Measurements from ENCODE around the gene ZFP42. TPM values are rescaled to one million over a fixed set of nuclear protein-coding genes. Genes with fewer than 3 reads are reported as not detected.

ZFP42 gene
- not detected for polyA plus RNA-seq (2012; ENCODE audit: insufficient read depth, insufficient read length, low read depth)

DNA sequence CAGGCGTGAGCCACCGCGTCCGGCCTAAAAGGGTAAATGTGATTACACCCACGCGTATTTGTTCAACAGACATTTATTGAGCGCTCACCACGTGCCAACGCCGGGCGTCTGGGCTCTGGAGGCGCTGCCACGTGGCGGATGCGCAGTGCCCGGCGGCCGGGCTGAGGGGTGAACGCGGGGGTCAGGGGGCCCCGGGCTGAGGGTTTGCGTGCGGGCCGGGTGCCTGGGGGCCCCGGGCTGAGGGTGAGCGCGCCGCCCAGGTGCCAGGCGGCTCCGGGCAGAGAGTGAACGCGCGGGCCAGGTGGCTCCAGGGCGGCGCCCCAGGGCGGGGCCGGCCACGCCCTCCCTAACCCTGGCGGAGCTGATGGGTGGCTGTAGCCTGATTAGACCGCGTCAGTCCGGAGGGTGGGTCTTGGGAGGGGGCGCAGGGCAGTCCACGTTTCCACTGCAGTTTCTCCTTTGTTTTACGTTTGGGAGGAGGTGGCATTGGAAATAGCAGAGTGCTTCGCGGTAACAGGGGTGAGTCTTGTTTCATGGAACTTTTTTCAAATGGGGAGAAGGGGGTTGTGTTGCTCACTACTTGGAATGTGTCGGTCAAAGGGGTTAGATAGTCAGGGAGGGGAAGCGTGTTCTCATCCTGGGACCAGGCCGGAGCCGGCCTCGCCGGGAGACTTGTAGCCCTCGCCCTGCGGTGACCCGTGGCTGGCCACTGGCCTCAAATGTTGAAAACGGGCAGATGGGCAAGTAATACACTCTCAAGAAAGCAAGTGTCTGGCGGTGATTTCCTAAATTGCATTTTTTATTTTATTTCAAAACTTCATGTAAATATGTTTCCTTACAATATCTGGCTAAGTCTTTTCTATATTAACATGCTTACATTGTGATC, at the start of gene ZFP42:
ZFP42 (plus strand) TSS at position 450 of the 886 bp plus-strand sequence. CDS start 7,037 bp downstream, outside the sequence.
- no peaks in the 10 kb centered on the region for H3K27me3 ChIP-seq
- TF ChIP-seq, protein P1, sequence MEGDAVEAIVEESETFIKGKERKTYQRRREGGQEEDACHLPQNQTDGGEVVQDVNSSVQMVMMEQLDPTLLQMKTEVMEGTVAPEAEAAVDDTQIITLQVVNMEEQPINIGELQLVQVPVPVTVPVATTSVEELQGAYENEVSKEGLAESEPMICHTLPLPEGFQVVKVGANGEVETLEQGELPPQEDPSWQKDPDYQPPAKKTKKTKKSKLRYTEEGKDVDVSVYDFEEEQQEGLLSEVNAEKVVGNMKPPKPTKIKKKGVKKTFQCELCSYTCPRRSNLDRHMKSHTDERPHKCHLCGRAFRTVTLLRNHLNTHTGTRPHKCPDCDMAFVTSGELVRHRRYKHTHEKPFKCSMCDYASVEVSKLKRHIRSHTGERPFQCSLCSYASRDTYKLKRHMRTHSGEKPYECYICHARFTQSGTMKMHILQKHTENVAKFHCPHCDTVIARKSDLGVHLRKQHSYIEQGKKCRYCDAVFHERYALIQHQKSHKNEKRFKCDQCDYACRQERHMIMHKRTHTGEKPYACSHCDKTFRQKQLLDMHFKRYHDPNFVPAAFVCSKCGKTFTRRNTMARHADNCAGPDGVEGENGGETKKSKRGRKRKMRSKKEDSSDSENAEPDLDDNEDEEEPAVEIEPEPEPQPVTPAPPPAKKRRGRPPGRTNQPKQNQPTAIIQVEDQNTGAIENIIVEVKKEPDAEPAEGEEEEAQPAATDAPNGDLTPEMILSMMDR (IDR thresholded peaks at IDR 0.05; ENCODE audit: low read depth, low read length) = no peak
- no peak within 1 kb of the TSS for H3K4me3 ChIP-seq (ENCODE audit: low read depth, low read length)
- no peak for DNase-seq
- no peaks in the 10 kb centered on the region for H3K9me3 ChIP-seq
- H3K4me1 ChIP-seq = no peaks in the 10 kb centered on the region
- no peaks in the 10 kb centered on the region for H3K36me3 ChIP-seq

DNA sequence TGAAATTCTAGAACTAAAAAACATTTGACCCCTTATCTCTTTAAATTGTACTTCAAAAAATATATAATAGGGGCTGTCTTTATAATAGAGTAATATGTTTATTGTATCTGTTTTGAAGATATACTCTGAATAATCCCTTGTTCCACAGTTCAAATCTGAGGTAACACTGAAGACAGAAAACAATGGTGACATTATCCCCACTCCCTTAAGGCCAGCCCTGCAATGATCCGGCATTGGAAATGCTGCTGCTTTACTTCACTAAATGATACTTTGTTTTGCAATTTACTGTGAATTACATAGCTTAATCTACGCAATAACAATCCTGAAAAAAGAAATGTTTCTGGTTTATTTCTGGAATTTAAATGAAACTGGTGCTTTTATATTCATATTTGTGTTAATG, 34.4 kb upstream of the ZFP42 start:
- DNase-seq = no peak
- H3K36me3 ChIP-seq = no peaks in the 10 kb centered on the region
- H3K4me1 ChIP-seq = no peaks in the 10 kb centered on the region
- TF ChIP-seq, protein P1 (IDR thresholded peaks at IDR 0.05; ENCODE audit: low read depth, low read length) = no peak
- H3K27me3 ChIP-seq = no peaks in the 10 kb centered on the region
- no peak overlapping the region for H3K4me3 ChIP-seq (ENCODE audit: low read depth, low read length)
- H3K9me3 ChIP-seq = no peaks in the 10 kb centered on the region

DNA sequence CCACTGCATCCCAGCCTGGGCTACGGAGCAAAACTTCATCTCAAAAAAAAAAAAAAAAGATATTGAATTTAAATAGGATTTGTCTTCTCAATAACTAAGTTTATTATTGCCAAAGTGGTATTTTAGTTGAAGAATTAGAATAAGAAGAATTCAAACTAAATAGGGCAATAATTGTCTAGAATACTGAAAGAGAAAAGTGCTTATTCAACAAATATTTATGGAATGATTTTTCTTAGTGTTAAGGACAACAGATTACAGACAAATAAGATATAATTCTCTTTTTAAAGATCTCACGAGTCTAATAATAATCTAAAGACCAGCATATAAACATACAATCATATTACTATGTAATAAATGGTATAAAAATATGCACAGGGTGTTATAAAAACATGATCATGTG, 33.6 kb upstream of the ZFP42 start:
- no peak overlapping the region for H3K4me3 ChIP-seq (ENCODE audit: low read depth, low read length)
- no peaks in the 10 kb centered on the region for H3K9me3 ChIP-seq
- no peaks in the 10 kb centered on the region for H3K27me3 ChIP-seq
- DNase-seq = no peak
- H3K4me1 ChIP-seq = no peaks in the 10 kb centered on the region
- TF ChIP-seq, protein P1 (IDR thresholded peaks at IDR 0.05; ENCODE audit: low read depth, low read length) = no peak
- H3K36me3 ChIP-seq = no peaks in the 10 kb centered on the region

DNA sequence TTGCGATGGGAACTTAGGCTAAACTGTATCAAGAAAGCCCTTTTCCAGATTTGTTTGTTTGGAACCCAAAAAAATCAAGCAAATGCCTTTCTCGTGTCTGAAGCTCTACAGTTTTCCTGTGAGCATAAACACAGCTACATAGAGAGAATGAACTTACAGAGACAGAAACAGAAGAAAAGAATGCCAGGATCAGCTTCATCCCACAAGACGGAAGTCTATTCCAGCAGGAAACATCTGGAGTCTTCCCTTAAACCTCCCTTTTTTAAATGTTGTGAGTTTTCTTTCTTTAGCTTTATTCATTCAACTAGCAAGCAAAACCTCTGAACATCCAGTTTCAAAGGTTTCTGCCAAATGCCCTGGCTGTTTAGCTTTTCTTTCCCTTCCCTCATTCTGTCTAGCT, 32.6 kb upstream of the ZFP42 start:
- DNase-seq = no peak
- H3K4me1 ChIP-seq = no peaks in the 10 kb centered on the region
- no peaks in the 10 kb centered on the region for H3K36me3 ChIP-seq
- no peak overlapping the region for H3K4me3 ChIP-seq (ENCODE audit: low read depth, low read length)
- no peaks in the 10 kb centered on the region for H3K27me3 ChIP-seq
- H3K9me3 ChIP-seq = no peaks in the 10 kb centered on the region
- TF ChIP-seq, protein P1 (IDR thresholded peaks at IDR 0.05; ENCODE audit: low read depth, low read length) = no peak

DNA sequence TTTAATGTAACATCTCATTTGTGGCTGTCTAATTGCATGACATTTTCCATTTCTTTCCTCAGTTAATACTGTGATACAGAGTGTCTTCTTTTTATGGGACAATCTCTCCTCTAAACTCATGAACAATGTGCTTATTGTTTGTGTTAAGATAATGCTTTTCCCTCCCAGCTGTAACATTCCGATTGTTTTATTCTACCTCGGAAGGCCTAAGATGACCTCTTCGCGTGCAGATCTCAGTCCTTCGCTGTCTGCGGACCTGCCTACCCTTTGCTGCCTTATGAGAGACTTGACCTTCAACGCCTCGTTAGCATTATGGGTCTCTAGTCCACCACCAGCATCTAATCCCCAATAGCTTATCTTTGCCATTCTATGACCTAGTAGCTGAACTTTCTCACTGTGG, 29.8 kb upstream of the ZFP42 start:
- Histone ChIP-seq H3K4me3 (ENCODE audit: low read depth, low read length) (no peak overlapping the region), H3K9me3 (no peaks in the 10 kb centered on the region), H3K36me3 (no peaks in the 10 kb centered on the region), H3K4me1 (no peaks in the 10 kb centered on the region), H3K27me3 (no peaks in the 10 kb centered on the region)
- DNase-seq = no peak
- TF ChIP-seq, protein P1 (IDR thresholded peaks at IDR 0.05; ENCODE audit: low read depth, low read length) = no peak

DNA sequence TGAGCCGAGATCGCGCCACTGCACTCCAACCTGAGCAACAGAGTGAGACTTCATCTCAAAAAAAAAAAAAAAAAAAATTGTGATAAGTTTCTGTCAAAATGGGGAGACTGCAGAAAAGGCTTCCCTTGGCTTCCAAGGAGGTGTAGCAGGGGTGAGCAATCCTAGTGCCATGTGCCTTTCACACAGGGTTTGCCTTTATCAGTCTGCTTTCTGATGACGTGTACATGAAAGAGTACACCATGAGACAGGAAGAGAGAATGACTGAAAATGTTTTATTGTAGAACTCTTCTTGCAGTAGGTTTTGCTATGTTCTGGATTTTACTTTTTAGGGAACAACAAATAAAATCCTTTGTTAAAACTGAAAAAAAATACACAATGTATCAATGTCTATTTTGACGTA, 23.4 kb upstream of the ZFP42 start:
- Histone ChIP-seq H3K9me3 (no peaks in the 10 kb centered on the region), H3K4me1 (no peaks in the 10 kb centered on the region), H3K4me3 (ENCODE audit: low read depth, low read length) (no peak overlapping the region), H3K36me3 (no peaks in the 10 kb centered on the region), H3K27me3 (no peaks in the 10 kb centered on the region)
- TF ChIP-seq, protein P1 (IDR thresholded peaks at IDR 0.05; ENCODE audit: low read depth, low read length) = no peak
- no peak for DNase-seq

Data from BE2C (cell line).